Measurements from ENCODE around the gene HADHB. TPM values are rescaled to one million over a fixed set of nuclear protein-coding genes. Genes with fewer than 3 reads are reported as not detected.

Gene HADHB
- total RNA-seq, 3 donors from 2014 or later, result 144 to 186 (median 149) TPM

GRCh38 chr2:26283606-26284005, 38.9 kb downstream of the HADHB start:
- no peak overlapping the region for H3K4me3 ChIP-seq
- ATAC-seq (no peak), DNase-seq (no peak)
- H3K9me3 ChIP-seq, result no peaks in the 10 kb centered on the region
- no peak for TF ChIP-seq CTCF (IDR thresholded peaks at IDR 0.05)
- no peaks in the 10 kb centered on the region for H3K36me3 ChIP-seq (ENCODE audit: low read depth)
- intact Hi-C loops (cut with DNase I, micrococcal nuclease), result no loop called here
- H3K4me1 ChIP-seq (ENCODE audit: low read depth), result no peaks in the 10 kb centered on the region

GRCh38 chr2:26284132-26284531, 39.4 kb downstream of the HADHB start:
- ATAC-seq, result no peak
- no peak for DNase-seq
- H3K36me3 ChIP-seq (ENCODE audit: low read depth), result no peaks in the 10 kb centered on the region
- intact Hi-C loops (cut with DNase I, micrococcal nuclease), result no loop called here
- TF ChIP-seq CTCF (IDR thresholded peaks at IDR 0.05), result no peak
- H3K4me3 ChIP-seq, result no peak overlapping the region
- H3K9me3 ChIP-seq, result no peaks in the 10 kb centered on the region
- no peaks in the 10 kb centered on the region for H3K4me1 ChIP-seq (ENCODE audit: low read depth)

- TF ChIP-seq CTCF (IDR thresholded peaks at IDR 0.05), result no peak
- ATAC-seq (no peak), DNase-seq (no peak)
- Histone ChIP-seq H3K4me1 (ENCODE audit: low read depth) (no peaks in the 10 kb centered on the region), H3K4me3 (no peak overlapping the region), H3K9me3 (no peaks in the 10 kb centered on the region), H3K36me3 (ENCODE audit: low read depth) (no peaks in the 10 kb centered on the region)
- intact Hi-C loops (cut with DNase I, micrococcal nuclease), result no loop called here
Measured at GRCh38 chr2:26285931-26286330, 41.2 kb downstream of the HADHB start.

DNA sequence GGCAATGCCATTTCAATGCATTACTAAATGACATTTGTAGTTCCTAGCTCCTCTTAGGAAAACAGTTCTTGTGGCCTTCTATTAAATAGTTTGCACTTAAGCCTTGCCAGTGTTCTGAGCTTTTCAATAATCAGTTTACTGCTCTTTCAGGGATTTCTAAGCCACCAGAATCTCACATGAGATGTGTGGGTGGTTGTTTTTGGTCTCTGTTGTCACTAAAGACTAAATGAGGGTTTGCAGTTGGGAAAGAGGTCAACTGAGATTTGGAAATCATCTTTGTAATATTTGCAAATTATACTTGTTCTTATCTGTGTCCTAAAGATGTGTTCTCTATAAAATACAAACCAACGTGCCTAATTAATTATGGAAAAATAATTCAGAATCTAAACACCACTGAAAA, 45.3 kb downstream of the HADHB start:
- ATAC-seq, result no peak
- no peaks in the 10 kb centered on the region for H3K4me1 ChIP-seq (ENCODE audit: low read depth)
- H3K9me3 ChIP-seq, result no peaks in the 10 kb centered on the region
- no peak for DNase-seq
- intact Hi-C loops (cut with DNase I, micrococcal nuclease), result no loop called here
- no peaks in the 10 kb centered on the region for H3K36me3 ChIP-seq (ENCODE audit: low read depth)
- no peak for TF ChIP-seq CTCF (IDR thresholded peaks at IDR 0.05)
- no peak overlapping the region for H3K4me3 ChIP-seq

DNA sequence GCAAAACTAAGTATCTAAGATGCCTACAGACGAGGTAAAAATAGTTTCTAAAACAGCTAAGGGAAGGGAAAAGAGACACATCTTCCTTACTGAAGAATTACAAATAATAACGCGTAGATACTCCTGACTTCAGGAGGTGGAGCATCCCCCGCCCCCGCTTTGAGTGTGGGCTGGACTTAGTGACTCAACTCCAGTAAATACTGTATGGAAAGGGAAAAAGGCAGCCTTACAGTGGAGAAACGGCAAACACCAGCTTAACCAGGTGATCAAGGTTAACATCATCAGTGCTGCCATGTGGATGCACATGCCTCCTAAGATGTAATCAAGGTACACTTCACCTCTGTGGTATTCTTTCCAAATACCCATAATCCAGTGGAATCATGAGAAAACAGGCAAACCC, 47.9 kb downstream of the HADHB start:
- ATAC-seq (no peak), DNase-seq (no peak)
- intact Hi-C loops (cut with DNase I, micrococcal nuclease), result no loop called here

More for the DNA sequence above, 47.9 kb downstream of the HADHB start:
- H3K36me3 ChIP-seq (ENCODE audit: low read depth), result no peaks in the 10 kb centered on the region
- no peaks in the 10 kb centered on the region for H3K9me3 ChIP-seq
- no peak overlapping the region for H3K4me3 ChIP-seq
- no peak for TF ChIP-seq CTCF (IDR thresholded peaks at IDR 0.05)
- H3K4me1 ChIP-seq (ENCODE audit: low read depth), result no peaks in the 10 kb centered on the region

All from mucosa of descending colon (tissue), 3 donors.